ENCODE measurements around the gene IL1RAPL1.

GRCh38 chrX:29155286-29155685 is 568.0 kb downstream of the IL1RAPL1 start:
- TF ChIP-seq CTCF (IDR thresholded peaks at IDR 0.05) (no peak), EP300 (IDR thresholded peaks at IDR 0.05) (no peak), POLR2AphosphoS5 (IDR thresholded peaks at IDR 0.05) (no peak), POLR2A (IDR thresholded peaks at IDR 0.05; ENCODE audit: low read depth) (no peak)

Measured in esophagus muscularis mucosa (tissue), 4 donors.